Mesodermal cell (in vitro differentiated cells): ENCODE data around the gene MSANTD3.

Experiments used
- H3K27ac ChIP-seq: 2 replicates; pipeline ENCODE4 v1.7.0; 2013; ENCODE audit warnings: mild to moderate bottlenecking, low read depth, low read length, moderate library complexity; ENCODE audit not compliant: severe bottlenecking
- H3K36me3 ChIP-seq: 2 replicates; pipeline ENCODE4 v1.7.1; 2013; ENCODE audit warnings: mild to moderate bottlenecking, low read length, moderate library complexity; ENCODE audit not compliant: control insufficient read depth, insufficient read depth
- H3K4me1 ChIP-seq: one replicate; pipeline ENCODE4 v1.7.1; 2013; ENCODE audit warnings: mild to moderate bottlenecking, low read length; ENCODE audit not compliant: insufficient read depth, control insufficient read depth, poor library complexity, severe bottlenecking
- H3K4me3 ChIP-seq: 2 replicates; pipeline ENCODE4 v1.7.0; 2013; ENCODE audit warnings: low read length, control low read depth, mild to moderate bottlenecking; ENCODE audit not compliant: insufficient read depth, poor library complexity, severe bottlenecking; ENCODE audit errors: extremely low read depth
- H3K9me3 ChIP-seq: 2 replicates; pipeline ENCODE4 v1.7.1; 2013; ENCODE audit warnings: mild to moderate bottlenecking, low read length, moderate library complexity; ENCODE audit not compliant: control insufficient read depth
- WGBS, 2 experiments: methylation state at CpG; one replicate each; pipeline ENCODE4 v1.1.5; 2013; ENCODE audit warnings: missing lambda C conversion rate in 2 of 2; ENCODE audit not compliant: insufficient coverage in 2 of 2; 5-methylcytosine and 5-hydroxymethylcytosine counted together

The MSANTD3 gene

DNA sequence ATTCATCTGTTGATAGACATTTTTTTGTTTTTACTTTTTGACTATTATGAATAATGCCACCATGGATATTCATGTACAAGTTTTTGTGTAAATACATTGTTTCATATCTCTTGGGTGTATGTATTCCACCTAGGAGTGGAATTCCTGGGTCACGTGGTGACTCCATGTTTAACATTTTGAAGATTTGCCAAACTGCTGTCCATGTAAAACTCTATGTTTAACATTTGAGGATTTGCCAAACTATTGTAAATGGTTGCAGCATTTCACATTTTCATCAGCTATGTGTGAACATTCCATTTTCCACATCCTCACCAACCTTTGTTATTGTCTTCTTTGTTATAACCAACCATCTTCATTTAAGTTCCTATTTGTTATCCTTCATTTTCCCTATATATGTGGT is 58.3 kb downstream of the MSANTD3 start:
- no peaks in the 10 kb centered on the region for H3K36me3 ChIP-seq
- WGBS, 2 experiments: 80% methylated on average over 1 of the region's 1 CpG; no CpG with 5 or more reads in 1 of the 2 experiments
- no peak overlapping the region for H3K27ac ChIP-seq
- H3K9me3 ChIP-seq: no peaks in the 10 kb centered on the region
- H3K4me3 ChIP-seq: no peak overlapping the region
- no peaks in the 10 kb centered on the region for H3K4me1 ChIP-seq

DNA sequence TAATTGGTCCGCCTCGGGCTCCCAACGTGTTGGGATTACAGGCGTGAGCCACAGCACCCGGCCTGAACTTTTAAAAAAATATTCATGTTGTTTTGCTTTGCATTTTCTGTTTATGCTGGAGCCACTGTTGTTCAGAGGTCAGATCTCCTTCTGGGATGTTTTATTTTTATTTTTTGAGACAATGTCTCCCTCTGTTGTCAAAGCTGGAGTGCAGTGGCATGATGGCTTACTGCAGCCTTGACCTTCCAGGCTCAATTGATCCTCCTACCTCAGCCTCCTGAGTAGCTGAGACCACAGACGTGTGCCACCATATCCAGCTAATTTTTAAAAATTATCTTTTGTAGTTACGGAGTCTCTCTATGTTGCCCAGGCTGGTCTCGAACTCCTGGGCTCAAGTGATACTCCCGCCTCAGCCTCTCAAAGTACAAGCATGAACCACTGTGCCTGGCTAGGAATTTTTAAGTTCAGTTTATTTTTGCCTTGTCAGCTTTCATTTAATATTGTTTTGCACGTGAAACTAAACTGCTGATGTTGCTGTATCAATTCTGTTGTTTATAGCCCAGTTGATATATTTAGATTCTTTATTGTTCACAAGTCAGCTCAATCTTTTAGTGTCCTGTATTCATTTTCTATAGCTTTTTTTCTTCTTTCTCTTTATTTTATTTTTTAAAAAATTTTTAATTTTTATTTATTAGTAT is 59.7 kb downstream of the MSANTD3 start:
- Histone ChIP-seq H3K4me3 (no peak overlapping the region), H3K9me3 (no peaks in the 10 kb centered on the region), H3K4me1 (no peaks in the 10 kb centered on the region), H3K27ac (no peak overlapping the region), H3K36me3 (no peaks in the 10 kb centered on the region)
- 88 to 100% methylated on average over 9 of the region's 10 CpGs for WGBS, 2 experiments

DNA sequence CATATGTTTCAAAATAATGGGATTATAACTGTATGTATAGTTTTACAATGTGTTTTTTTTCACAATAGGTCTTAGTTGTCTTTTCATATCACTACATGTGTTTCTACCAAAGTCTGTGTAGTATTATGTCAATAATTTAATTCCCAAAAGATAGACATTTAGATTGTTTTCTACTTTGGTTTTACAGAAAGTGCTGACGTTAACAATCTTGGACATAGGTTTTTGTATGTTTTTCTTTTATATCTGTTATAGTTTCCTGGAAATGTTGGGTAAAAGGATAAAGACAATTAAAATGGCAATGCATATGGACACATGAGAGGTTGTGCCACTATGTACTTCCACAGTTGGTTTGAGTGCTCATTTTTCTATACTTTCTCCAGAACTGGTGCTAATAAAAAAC is 61.2 kb downstream of the MSANTD3 start:
- Histone ChIP-seq H3K27ac (no peak overlapping the region), H3K4me3 (no peak overlapping the region), H3K36me3 (no peaks in the 10 kb centered on the region), H3K9me3 (no peaks in the 10 kb centered on the region), H3K4me1 (peaks cover 10% of the 10 kb centered on the region)
- 71 to 100% methylated on average over 1 of the region's 1 CpG for WGBS, 2 experiments

DNA sequence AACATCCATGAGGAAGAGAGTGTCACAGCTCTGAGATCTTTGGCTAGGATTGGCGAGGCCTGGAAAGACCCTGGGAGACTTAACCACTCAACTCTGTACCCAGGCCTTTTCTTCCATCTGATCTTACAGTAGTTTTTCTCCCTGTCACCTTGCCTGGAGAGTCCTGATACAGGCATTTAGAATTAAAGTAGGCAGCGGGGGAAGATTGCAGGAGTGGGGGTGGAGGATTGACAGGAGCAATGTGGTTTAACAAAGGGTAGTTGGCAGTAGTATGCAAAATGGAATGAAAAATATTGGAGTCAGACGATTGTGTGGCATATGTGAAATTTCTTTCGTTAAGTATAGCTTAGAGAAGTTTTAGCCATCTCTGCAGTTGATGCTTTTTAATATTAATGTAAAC is 62.9 kb downstream of the MSANTD3 start:
- 70 to 79% methylated on average over 3 of the region's 4 CpGs for WGBS, 2 experiments
- Histone ChIP-seq H3K4me1 (peaks cover 10% of the 10 kb centered on the region), H3K27ac (no peak overlapping the region), H3K36me3 (no peaks in the 10 kb centered on the region), H3K4me3 (no peak overlapping the region), H3K9me3 (no peaks in the 10 kb centered on the region)

DNA sequence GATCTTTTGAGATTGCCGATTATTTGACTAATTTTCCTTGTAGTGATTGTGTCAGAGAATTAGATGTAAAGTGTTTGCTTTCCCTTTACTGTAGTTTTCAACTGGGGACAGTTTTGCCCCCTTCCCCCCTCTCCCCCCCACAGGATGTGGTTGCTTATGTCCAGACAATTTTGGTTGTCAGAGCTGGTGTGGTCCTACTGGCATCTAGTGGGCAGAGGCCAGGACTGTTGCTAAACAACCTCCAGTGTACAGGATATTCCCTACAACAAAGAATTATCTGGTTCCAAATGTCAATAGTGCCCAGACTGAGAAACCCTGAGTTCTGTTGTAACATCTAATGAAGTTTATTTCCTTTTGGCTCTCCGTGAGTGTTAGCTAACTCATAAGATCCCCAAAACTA is 66.0 kb downstream of the MSANTD3 start:
- H3K27ac ChIP-seq: no peak overlapping the region
- no peaks in the 10 kb centered on the region for H3K36me3 ChIP-seq
- H3K9me3 ChIP-seq: no peaks in the 10 kb centered on the region
- peaks cover 10% of the 10 kb centered on the region for H3K4me1 ChIP-seq
- H3K4me3 ChIP-seq: no peak overlapping the region
- 100% methylated on average over 1 of the region's 2 CpGs for WGBS, 2 experiments

DNA sequence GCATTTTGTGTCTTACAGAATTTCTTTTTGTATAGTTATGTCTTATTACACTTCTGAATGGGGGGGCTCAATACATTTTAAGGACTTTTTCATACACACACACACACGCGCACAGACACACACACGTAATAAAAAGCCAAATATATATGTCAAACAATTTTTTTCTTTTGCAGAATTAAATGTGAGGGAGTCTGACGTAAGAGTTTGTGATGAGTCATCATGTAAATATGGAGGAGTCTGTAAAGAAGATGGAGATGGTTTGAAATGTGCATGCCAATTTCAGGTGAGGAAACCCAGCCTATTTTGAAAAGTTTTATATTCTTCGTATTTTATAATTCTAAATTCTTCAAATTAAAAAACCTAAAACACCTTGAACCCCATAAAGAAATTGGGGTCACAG is 71.6 kb downstream of the MSANTD3 start:
- H3K36me3 ChIP-seq: peaks cover 5% of the 10 kb centered on the region
- WGBS, 2 experiments: no CpG with 5 or more reads among the region's 5 CpGs
- no peaks in the 10 kb centered on the region for H3K4me1 ChIP-seq
- H3K27ac ChIP-seq: no peak overlapping the region
- H3K9me3 ChIP-seq: no peaks in the 10 kb centered on the region
- no peak overlapping the region for H3K4me3 ChIP-seq

DNA sequence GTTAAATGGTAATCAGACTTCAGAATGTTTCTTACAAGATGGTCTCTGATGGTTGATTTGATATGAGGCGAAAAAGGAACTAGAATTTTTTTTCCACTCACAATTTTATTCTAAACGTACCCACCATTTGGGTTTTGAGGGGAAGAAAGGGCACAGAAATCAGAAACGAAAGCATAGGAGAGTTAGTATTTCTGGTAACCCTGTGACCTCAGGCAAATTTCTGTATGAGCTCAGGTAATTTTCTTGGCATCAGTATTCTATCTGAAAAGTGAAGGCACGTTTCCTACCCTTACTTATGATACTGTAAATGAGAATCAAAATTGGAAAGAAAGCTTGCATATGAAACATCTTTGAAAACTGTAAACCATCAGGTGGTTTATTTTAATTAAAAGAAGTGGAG is 72.5 kb downstream of the MSANTD3 start:
- Histone ChIP-seq H3K4me1 (no peaks in the 10 kb centered on the region), H3K4me3 (no peak overlapping the region), H3K27ac (no peak overlapping the region), H3K36me3 (peaks cover 13% of the 10 kb centered on the region), H3K9me3 (no peaks in the 10 kb centered on the region)
- WGBS, 2 experiments: 82% methylated on average over 2 of the region's 4 CpGs; no CpG with 5 or more reads in 1 of the 2 experiments

DNA sequence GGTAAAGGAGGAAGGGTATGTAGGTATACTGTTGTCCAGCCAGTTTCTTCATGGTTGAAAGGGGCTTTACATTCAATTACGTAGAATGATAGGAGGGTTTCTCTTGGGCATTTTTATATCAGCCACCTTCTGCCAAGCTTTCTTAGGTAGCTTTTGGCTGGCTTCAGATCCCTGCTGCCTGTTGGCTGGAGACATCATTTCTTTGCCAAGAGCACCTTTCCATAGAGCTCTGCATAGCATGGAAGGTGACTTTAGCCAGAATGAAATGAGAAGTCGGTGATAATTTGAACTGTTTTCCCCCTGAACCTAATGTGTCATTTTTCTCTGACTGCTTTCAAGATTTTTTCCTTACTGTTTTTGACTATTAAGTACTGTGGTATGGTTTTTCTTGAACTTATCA is 72.9 kb downstream of the MSANTD3 start:
- Histone ChIP-seq H3K4me3 (no peak overlapping the region), H3K4me1 (no peaks in the 10 kb centered on the region), H3K36me3 (peaks cover 16% of the 10 kb centered on the region), H3K9me3 (no peaks in the 10 kb centered on the region), H3K27ac (no peak overlapping the region)
- WGBS, 2 experiments: 100% methylated on average over 1 to 2 of the region's 2 CpGs
